ENCODE results near the gene CAB39L.

CAB39L gene

DNA sequence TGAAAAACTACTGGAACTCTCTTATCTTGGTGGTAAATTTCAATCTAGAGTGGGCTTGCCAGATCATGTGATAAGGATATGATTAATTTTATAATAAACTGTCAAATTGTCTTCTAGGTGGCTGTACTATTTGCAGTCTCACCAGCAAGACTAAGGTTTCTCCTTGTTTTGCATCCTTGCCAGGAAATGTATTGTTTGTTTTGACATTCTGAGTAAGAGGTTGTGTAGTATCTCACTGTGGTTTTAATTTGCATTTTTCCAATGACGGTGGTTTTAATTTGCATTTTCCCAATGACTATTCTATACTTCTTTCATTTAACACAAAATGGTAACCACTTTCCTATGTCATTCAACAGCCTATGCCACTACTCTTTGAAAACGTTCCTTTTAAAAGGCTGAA is 2.0 kb downstream of the CAB39L start:
- Histone ChIP-seq H3K27ac (ENCODE audit: low read length) (no peak overlapping the region), H3K4me3 (ENCODE audit: low read length in 2 of 2) (no peak overlapping the region), H3K4me1 (ENCODE audit: control insufficient read depth, insufficient read depth, low read length) (peaks cover 3% of the 10 kb centered on the region)

DNA sequence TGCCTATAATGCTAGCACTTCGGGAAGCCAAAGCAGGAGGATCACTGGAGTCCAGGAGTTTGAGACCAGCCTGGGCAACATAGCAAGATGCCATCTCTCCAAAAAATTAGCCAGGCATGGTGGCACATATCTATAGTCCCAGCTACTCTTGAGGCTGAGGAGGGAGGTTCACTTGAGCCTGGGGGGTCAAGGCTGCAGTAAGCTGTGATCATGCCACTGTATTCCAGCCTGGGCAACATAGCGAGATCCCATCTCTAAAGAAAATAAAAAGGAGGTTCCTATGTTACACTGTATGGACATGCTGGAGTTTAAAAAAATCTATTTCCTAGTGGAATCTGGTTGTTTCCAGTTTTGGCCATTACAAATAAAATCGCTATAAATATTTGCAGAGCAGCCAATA is 2.6 kb downstream of the CAB39L start:
- H3K27me3 ChIP-seq (ENCODE audit: control insufficient read depth in 1 of 2, insufficient read depth in 2 of 2, low read length in 2 of 2): no peaks in the 10 kb centered on the region
- no peak overlapping the region for H3K27ac ChIP-seq (ENCODE audit: low read length)
- H3K36me3 ChIP-seq (ENCODE audit: control insufficient read depth in 2 of 2, insufficient read depth in 2 of 2, low read length in 2 of 2): no peaks in the 10 kb centered on the region
- peaks cover 3% of the 10 kb centered on the region for H3K4me1 ChIP-seq (ENCODE audit: control insufficient read depth, insufficient read depth, low read length)
- H3K9me3 ChIP-seq (ENCODE audit: control insufficient read depth in 2 of 2, low read length in 2 of 2): no peaks in the 10 kb centered on the region
- H3K9ac ChIP-seq (ENCODE audit: low read length in 2 of 2): no peak overlapping the region
- no peak overlapping the region for H3K4me3 ChIP-seq (ENCODE audit: low read length in 2 of 2)

More for the DNA sequence above, 2.0 kb downstream of the CAB39L start:
- H3K27me3 ChIP-seq (ENCODE audit: control insufficient read depth in 1 of 2, insufficient read depth in 2 of 2, low read length in 2 of 2): no peaks in the 10 kb centered on the region
- H3K9me3 ChIP-seq (ENCODE audit: control insufficient read depth in 2 of 2, low read length in 2 of 2): no peaks in the 10 kb centered on the region
- H3K9ac ChIP-seq (ENCODE audit: low read length in 2 of 2): no peak overlapping the region
- no peaks in the 10 kb centered on the region for H3K36me3 ChIP-seq (ENCODE audit: control insufficient read depth in 2 of 2, insufficient read depth in 2 of 2, low read length in 2 of 2)

DNA sequence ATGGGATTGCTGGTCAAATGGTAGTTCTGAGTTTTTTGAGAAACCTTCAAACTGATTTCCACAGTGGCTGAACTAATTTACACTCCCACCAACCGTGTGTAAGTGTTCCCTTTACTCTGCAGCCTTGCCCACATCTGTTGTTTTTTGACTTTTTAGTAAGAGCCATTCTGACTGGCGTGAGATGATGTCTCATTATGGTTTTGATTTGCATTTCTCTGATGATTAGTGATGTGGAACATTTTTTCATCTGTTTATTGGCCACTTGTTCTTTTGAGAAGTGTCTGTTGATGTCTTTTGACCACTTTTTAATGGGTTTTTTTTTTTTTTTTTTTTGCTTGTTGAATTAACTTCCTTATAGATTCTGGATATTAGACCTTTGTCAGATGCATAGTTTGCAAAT is 4.3 kb downstream of the CAB39L start:
- Histone ChIP-seq H3K9me3 (ENCODE audit: control insufficient read depth in 2 of 2, low read length in 2 of 2) (no peaks in the 10 kb centered on the region), H3K27ac (ENCODE audit: low read length) (no peak overlapping the region), H3K9ac (ENCODE audit: low read length in 2 of 2) (no peak overlapping the region), H3K4me1 (ENCODE audit: control insufficient read depth, insufficient read depth, low read length) (no peaks in the 10 kb centered on the region), H3K27me3 (ENCODE audit: control insufficient read depth in 1 of 2, insufficient read depth in 2 of 2, low read length in 2 of 2) (no peaks in the 10 kb centered on the region), H3K36me3 (ENCODE audit: control insufficient read depth in 2 of 2, insufficient read depth in 2 of 2, low read length in 2 of 2) (no peaks in the 10 kb centered on the region), H3K4me3 (ENCODE audit: low read length in 2 of 2) (no peak overlapping the region)

DNA sequence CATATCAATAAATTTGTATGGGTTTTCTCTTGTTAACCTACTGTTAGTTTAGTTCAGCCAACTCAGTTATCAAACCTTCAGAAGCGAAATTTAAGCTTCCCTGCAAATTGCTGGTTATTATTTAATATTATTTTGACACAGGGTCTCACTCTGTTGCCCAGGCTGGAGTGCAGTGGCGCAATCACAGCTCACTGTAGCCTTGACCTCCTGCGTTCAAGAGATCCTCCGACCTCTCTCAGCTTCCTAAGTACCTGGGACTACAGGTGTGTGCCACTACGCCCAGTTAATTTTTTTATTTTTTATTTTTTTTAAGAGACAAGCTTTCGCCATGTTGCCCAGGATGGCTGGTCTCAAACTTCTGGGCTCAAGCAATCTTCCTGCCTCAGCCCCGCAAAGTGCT is 6.2 kb downstream of the CAB39L start:
- H3K9me3 ChIP-seq (ENCODE audit: control insufficient read depth in 2 of 2, low read length in 2 of 2): no peaks in the 10 kb centered on the region
- no peaks in the 10 kb centered on the region for H3K27me3 ChIP-seq (ENCODE audit: control insufficient read depth in 1 of 2, insufficient read depth in 2 of 2, low read length in 2 of 2)
- H3K27ac ChIP-seq (ENCODE audit: low read length): no peak overlapping the region
- no peak overlapping the region for H3K9ac ChIP-seq (ENCODE audit: low read length in 2 of 2)
- H3K36me3 ChIP-seq (ENCODE audit: control insufficient read depth in 2 of 2, insufficient read depth in 2 of 2, low read length in 2 of 2): peaks cover 0 to 1% of the 10 kb centered on the region in 2 donors
- no peaks in the 10 kb centered on the region for H3K4me1 ChIP-seq (ENCODE audit: control insufficient read depth, insufficient read depth, low read length)
- H3K4me3 ChIP-seq (ENCODE audit: low read length in 2 of 2): no peak overlapping the region

DNA sequence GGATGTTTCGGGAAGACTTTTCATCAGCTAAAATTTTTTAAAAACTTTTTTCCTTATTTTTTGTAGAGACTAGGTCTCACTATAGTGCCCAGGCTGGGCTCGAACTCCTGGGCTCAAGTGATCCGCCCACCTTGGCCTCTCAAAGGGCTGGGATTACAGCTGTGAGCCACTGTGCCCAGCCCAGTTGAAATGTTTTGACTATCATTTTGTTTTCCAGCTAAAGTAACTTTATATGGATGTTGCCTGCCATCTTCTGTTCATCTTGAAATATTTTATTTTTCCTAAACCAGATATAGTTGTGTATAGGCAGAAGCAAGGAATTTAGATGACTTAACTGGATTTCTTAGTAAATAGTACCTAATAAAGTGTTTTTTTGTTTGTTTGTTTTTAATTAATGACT is 7.0 kb downstream of the CAB39L start:
- H3K27me3 ChIP-seq (ENCODE audit: control insufficient read depth in 1 of 2, insufficient read depth in 2 of 2, low read length in 2 of 2): no peaks in the 10 kb centered on the region
- peak overlapping the region in 1 of 2 donors; percentile 29 for H3K9ac ChIP-seq (ENCODE audit: low read length in 2 of 2)
- H3K27ac ChIP-seq (ENCODE audit: low read length): peak overlapping the region; percentile 7
- H3K4me3 ChIP-seq (ENCODE audit: low read length in 2 of 2): no peak overlapping the region
- peaks cover 0 to 3% of the 10 kb centered on the region in 2 donors for H3K36me3 ChIP-seq (ENCODE audit: control insufficient read depth in 2 of 2, insufficient read depth in 2 of 2, low read length in 2 of 2)
- no peaks in the 10 kb centered on the region for H3K4me1 ChIP-seq (ENCODE audit: control insufficient read depth, insufficient read depth, low read length)
- H3K9me3 ChIP-seq (ENCODE audit: control insufficient read depth in 2 of 2, low read length in 2 of 2): no peaks in the 10 kb centered on the region

DNA sequence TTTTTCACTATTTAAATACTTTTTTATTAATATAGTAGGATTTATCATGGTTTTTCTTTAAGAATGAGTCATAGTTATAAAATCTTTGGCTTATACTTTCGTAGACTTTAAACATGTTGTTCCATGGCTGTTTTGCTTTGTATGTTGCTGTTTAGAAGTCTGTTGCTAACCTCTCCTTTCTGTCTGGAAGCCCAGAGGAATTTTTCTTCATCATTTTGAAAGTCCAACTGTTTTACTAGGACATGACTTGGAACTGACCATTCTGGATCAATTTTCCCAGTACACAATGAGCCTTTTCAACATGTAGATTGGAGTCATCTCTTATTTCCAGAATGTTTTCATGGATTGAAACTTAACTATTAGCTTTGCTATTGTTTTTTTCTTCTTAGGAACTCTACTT is 7.9 kb downstream of the CAB39L start:
- H3K36me3 ChIP-seq (ENCODE audit: control insufficient read depth in 2 of 2, insufficient read depth in 2 of 2, low read length in 2 of 2): peaks cover 0 to 3% of the 10 kb centered on the region in 2 donors
- no peaks in the 10 kb centered on the region for H3K27me3 ChIP-seq (ENCODE audit: control insufficient read depth in 1 of 2, insufficient read depth in 2 of 2, low read length in 2 of 2)
- no peaks in the 10 kb centered on the region for H3K4me1 ChIP-seq (ENCODE audit: control insufficient read depth, insufficient read depth, low read length)
- H3K27ac ChIP-seq (ENCODE audit: low read length): no peak overlapping the region
- H3K9ac ChIP-seq (ENCODE audit: low read length in 2 of 2): no peak overlapping the region
- no peak overlapping the region for H3K4me3 ChIP-seq (ENCODE audit: low read length in 2 of 2)
- H3K9me3 ChIP-seq (ENCODE audit: control insufficient read depth in 2 of 2, low read length in 2 of 2): no peaks in the 10 kb centered on the region

DNA sequence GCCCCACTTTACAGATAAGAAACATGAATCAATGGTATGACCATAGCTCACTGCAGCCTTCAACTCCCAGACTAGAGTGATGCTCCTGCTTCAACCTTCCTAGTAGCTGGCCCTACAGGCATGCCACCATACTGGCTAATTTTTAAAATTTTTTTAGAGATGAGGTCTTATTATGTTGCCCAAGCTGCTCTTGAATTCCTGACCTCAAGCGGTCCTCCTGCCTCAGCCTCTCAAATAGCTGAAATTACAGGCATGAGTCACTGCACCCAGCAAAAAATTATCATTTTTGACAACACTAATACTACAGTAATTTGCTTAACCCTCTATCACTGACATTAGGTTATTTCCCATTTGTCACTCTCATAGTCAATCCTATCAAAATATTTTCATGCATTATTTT is 14.7 kb downstream of the CAB39L start:
- no peaks in the 10 kb centered on the region for H3K9me3 ChIP-seq (ENCODE audit: control insufficient read depth in 2 of 2, low read length in 2 of 2)
- H3K27ac ChIP-seq (ENCODE audit: low read length): no peak overlapping the region
- peaks cover 6 to 12% of the 10 kb centered on the region in 2 donors for H3K36me3 ChIP-seq (ENCODE audit: control insufficient read depth in 2 of 2, insufficient read depth in 2 of 2, low read length in 2 of 2)
- no peak overlapping the region for H3K9ac ChIP-seq (ENCODE audit: low read length in 2 of 2)
- H3K4me1 ChIP-seq (ENCODE audit: control insufficient read depth, insufficient read depth, low read length): no peaks in the 10 kb centered on the region
- no peak overlapping the region for H3K4me3 ChIP-seq (ENCODE audit: low read length in 2 of 2)
- H3K27me3 ChIP-seq (ENCODE audit: control insufficient read depth in 1 of 2, insufficient read depth in 2 of 2, low read length in 2 of 2): no peaks in the 10 kb centered on the region

DNA sequence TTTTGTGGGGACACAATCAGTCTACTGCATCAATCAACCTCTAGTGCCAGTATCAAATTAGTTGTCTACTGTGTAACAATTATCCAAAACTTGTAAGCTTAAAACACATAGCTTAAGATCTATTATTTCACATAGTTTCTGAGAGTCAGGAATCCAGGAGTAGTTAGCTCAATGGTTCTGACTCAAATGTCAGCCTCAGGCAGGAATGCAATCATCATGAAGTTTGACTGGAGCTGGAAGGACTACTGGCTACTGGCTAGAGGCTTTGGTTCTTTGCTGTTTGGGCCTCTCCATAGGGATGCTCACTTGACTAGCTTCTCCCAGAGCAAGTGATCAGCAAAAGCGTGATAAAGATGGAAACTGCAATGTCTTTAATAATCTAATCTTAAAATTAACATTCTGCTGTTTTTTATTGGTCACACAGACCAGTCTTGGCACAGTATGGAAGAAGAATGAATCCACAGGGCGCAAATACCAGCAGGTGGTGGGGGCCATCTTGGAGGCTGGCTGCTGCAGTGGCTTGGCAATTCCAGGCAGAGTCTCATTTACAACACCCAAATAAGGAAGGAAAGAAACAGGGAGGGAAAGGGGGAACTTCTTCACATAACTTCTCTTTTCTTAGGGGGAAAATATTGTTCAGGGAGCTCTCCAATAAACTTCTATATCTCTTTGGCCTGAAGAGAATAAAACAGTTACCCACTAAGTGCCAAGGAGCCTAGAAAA is 15.7 kb downstream of the CAB39L start:
- Histone ChIP-seq H3K4me3 (ENCODE audit: low read length in 2 of 2) (no peak overlapping the region), H3K27me3 (ENCODE audit: control insufficient read depth in 1 of 2, insufficient read depth in 2 of 2, low read length in 2 of 2) (no peaks in the 10 kb centered on the region), H3K9ac (ENCODE audit: low read length in 2 of 2) (no peak overlapping the region), H3K9me3 (ENCODE audit: control insufficient read depth in 2 of 2, low read length in 2 of 2) (no peaks in the 10 kb centered on the region), H3K27ac (ENCODE audit: low read length) (no peak overlapping the region), H3K36me3 (ENCODE audit: control insufficient read depth in 2 of 2, insufficient read depth in 2 of 2, low read length in 2 of 2) (peaks cover 6 to 12% of the 10 kb centered on the region in 2 donors), H3K4me1 (ENCODE audit: control insufficient read depth, insufficient read depth, low read length) (no peaks in the 10 kb centered on the region)

DNA sequence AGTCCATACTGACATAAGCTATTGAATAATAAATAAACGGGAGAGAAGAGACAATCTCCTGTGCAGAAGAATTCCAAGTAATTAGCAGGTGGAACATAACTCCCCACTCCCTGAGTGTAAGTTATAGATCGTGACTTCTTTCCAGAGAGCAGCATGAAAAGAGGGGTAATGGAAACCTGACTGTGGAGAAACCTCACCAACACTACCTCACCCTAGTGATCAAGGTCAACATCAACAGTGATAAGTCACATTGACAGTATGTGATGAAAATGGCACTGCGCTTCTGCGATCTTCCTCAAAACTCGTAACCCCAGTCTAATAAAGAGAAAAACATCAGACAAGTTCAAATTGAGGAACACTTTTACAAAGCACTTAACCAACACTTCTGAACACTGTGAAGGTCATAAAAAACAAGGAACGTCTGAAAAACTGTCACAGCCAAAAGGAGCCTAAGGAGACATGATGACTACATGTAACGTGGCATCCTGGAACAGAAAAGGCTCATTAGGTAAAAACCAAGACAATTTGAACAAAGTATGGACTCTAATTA is 19.8 kb downstream of the CAB39L start:
- no peak overlapping the region for H3K9ac ChIP-seq (ENCODE audit: low read length in 2 of 2)
- H3K27me3 ChIP-seq (ENCODE audit: control insufficient read depth in 1 of 2, insufficient read depth in 2 of 2, low read length in 2 of 2): no peaks in the 10 kb centered on the region
- H3K4me1 ChIP-seq (ENCODE audit: control insufficient read depth, insufficient read depth, low read length): no peaks in the 10 kb centered on the region
- H3K9me3 ChIP-seq (ENCODE audit: control insufficient read depth in 2 of 2, low read length in 2 of 2): no peaks in the 10 kb centered on the region
- H3K36me3 ChIP-seq (ENCODE audit: control insufficient read depth in 2 of 2, insufficient read depth in 2 of 2, low read length in 2 of 2): peaks cover 8% of the 10 kb centered on the region in 2 donors
- no peak overlapping the region for H3K27ac ChIP-seq (ENCODE audit: low read length)
- H3K4me3 ChIP-seq (ENCODE audit: low read length in 2 of 2): no peak overlapping the region

DNA sequence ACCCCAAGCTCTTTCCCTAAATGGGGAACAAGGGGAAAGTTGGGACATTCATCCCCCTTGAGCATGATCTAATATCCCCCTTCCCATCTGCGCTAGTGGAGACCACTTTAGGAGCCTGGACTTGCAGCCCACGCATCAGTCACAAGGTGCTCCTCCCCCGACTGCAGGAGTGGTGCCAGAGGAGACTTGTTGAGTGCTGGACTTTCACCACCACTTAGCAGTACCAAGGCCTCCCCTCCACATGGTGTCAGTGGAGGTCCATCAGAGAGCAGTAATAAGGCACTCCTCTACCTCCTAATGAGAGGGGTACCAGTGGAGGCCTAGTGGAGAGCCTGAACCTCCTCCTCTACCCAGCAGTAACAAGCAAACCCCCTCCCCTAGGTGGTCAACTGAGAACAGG is 22.5 kb downstream of the CAB39L start:
- H3K9me3 ChIP-seq (ENCODE audit: control insufficient read depth in 2 of 2, low read length in 2 of 2): no peaks in the 10 kb centered on the region
- no peak overlapping the region for H3K4me3 ChIP-seq (ENCODE audit: low read length in 2 of 2)
- H3K4me1 ChIP-seq (ENCODE audit: control insufficient read depth, insufficient read depth, low read length): no peaks in the 10 kb centered on the region
- H3K9ac ChIP-seq (ENCODE audit: low read length in 2 of 2): no peak overlapping the region
- H3K27me3 ChIP-seq (ENCODE audit: control insufficient read depth in 1 of 2, insufficient read depth in 2 of 2, low read length in 2 of 2): no peaks in the 10 kb centered on the region
- H3K36me3 ChIP-seq (ENCODE audit: control insufficient read depth in 2 of 2, insufficient read depth in 2 of 2, low read length in 2 of 2): peaks cover 2 to 3% of the 10 kb centered on the region in 2 donors
- no peak overlapping the region for H3K27ac ChIP-seq (ENCODE audit: low read length)

DNA sequence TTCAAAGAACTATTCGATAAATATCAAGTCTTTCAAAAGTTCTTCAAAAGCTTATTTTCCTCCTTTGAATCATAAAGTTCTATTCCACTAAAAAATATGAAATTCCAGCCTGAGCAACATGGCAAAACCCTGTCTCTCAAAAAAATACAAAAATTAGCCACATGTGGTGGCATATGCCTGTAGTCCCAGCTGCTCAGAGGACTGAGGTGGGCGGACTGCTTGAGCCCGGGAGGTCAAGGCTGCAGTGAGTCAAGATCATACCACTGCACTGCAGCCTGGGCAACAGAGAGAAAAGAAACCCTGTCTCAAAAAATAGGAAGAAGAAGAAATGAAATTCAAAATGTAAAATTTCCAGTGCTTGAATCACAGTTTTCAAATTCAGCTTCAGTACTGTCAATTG is 24.6 kb downstream of the CAB39L start:
- Histone ChIP-seq H3K27ac (ENCODE audit: low read length) (no peak overlapping the region), H3K9ac (ENCODE audit: low read length in 2 of 2) (no peak overlapping the region), H3K4me1 (ENCODE audit: control insufficient read depth, insufficient read depth, low read length) (no peaks in the 10 kb centered on the region), H3K36me3 (ENCODE audit: control insufficient read depth in 2 of 2, insufficient read depth in 2 of 2, low read length in 2 of 2) (peaks cover 0 to 2% of the 10 kb centered on the region in 2 donors), H3K27me3 (ENCODE audit: control insufficient read depth in 1 of 2, insufficient read depth in 2 of 2, low read length in 2 of 2) (no peaks in the 10 kb centered on the region), H3K9me3 (ENCODE audit: control insufficient read depth in 2 of 2, low read length in 2 of 2) (no peaks in the 10 kb centered on the region), H3K4me3 (ENCODE audit: low read length in 2 of 2) (no peak overlapping the region)

All from stomach smooth muscle (tissue), 2 donors.